Neutrophil (primary cell): Measurements from ENCODE around the gene SIGLEC15.
"Not testable (repeated sequence)": the region's sequence is repeated elsewhere in the genome, so short reads cannot be mapped to it uniquely, and the experiment has no call there.

Source experiments
- H3K27ac ChIP-seq: fragments of 200-600 bp; sonication (generic); 2 replicates; pipeline ENCODE4 v1.5.1; 2016; ENCODE audit warnings: mild to moderate bottlenecking, moderate library complexity
- H3K27me3 ChIP-seq: fragments of 200-600 bp; sonication (generic); 2 replicates; pipeline ENCODE4 v1.6.0; 2016; ENCODE audit warnings: mild to moderate bottlenecking
- H3K36me3 ChIP-seq: fragments of 200-600 bp; sonication (generic); 2 replicates; pipeline ENCODE4 v1.5.1; 2017
- H3K4me1 ChIP-seq, 2 experiments: fragments of 200-600 bp in 1 of 2; sonication (generic) in 1 of 2; 1 replicate in 1 of 2; 2 replicates in 1 of 2; pipeline versions ENCODE4 v1.5.1 to v1.6.1; 2013 to 2016; ENCODE audit warnings: low read depth in 1 of 2, low read length in 1 of 2, mild to moderate bottlenecking in 1 of 2, moderate library complexity in 1 of 2; ENCODE audit not compliant: control insufficient read depth in 1 of 2, insufficient read depth in 1 of 2
- H3K4me3 ChIP-seq, 2 experiments: fragments of 200-600 bp in 1 of 2; sonication (generic) in 1 of 2; 1 replicate in 1 of 2; 2 replicates in 1 of 2; pipeline ENCODE4 v1.5.1; 2013 to 2016; ENCODE audit warnings: low read depth in 1 of 2, low read length in 1 of 2, mild to moderate bottlenecking in 1 of 2, moderate library complexity in 1 of 2
- H3K9me3 ChIP-seq: fragments of 200-600 bp; sonication (generic); 2 replicates; pipeline ENCODE4 v1.5.1; 2016
- CTCF ChIP-seq: fragments of 200-600 bp; sonication (generic); IDR thresholded peaks from 2 replicates; pipeline ENCODE4 v1.5.1; 2016; ENCODE audit warnings: antibody characterized with exemption

SIGLEC15 gene

GRCh38 chr18:45821711-45822110 is 3.8 kb upstream of the SIGLEC15 start:
- Histone ChIP-seq H3K36me3 (no peaks in the 10 kb centered on the region), H3K4me3 (no peak overlapping the region), H3K9me3 (no peaks in the 10 kb centered on the region), H3K4me1 (no peaks in the 10 kb centered on the region), H3K27me3 (peaks cover 9% of the 10 kb centered on the region), H3K27ac (no peak overlapping the region)
- no peak for TF ChIP-seq CTCF

GRCh38 chr18:45826084-45826483 is 609 bp downstream of the SIGLEC15 start:
- H3K9me3 ChIP-seq = no peaks in the 10 kb centered on the region
- peaks cover 9% of the 10 kb centered on the region for H3K27me3 ChIP-seq
- no peak overlapping the region for H3K27ac ChIP-seq
- H3K36me3 ChIP-seq = no peaks in the 10 kb centered on the region
- peaks cover 15 to 21% of the 10 kb centered on the region in 2 experiments for H3K4me1 ChIP-seq
- H3K4me3 ChIP-seq = no peak overlapping the region
- no peak for TF ChIP-seq CTCF

- H3K27me3 ChIP-seq, H3K36me3 ChIP-seq, H3K27ac ChIP-seq, H3K9me3 ChIP-seq, H3K4me3 ChIP-seq: not testable (repeated sequence)
- peaks cover 15 to 21% of the 10 kb centered on the region in 2 experiments for H3K4me1 ChIP-seq
These were observed 1.2 kb downstream of the SIGLEC15 start for GRCh38 chr18:45826716-45827115.

GRCh38 chr18:45828917-45829811 is 3.7 kb downstream of the SIGLEC15 start:
- H3K36me3 ChIP-seq = no peaks in the 10 kb centered on the region
- no peak overlapping the region for H3K4me3 ChIP-seq
- H3K9me3 ChIP-seq = no peaks in the 10 kb centered on the region
- peaks cover 15 to 21% of the 10 kb centered on the region in 2 experiments for H3K4me1 ChIP-seq
- no peak for TF ChIP-seq CTCF
- peaks cover 10% of the 10 kb centered on the region for H3K27me3 ChIP-seq
- H3K27ac ChIP-seq = no peak overlapping the region

- no peak overlapping the region for H3K27ac ChIP-seq
- peaks cover 16% of the 10 kb centered on the region for H3K27me3 ChIP-seq
- no peaks in the 10 kb centered on the region for H3K9me3 ChIP-seq
- no peak overlapping the region for H3K4me3 ChIP-seq
- no peaks in the 10 kb centered on the region for H3K36me3 ChIP-seq
- H3K4me1 ChIP-seq = peaks cover 15 to 21% of the 10 kb centered on the region in 2 experiments
- no peak for TF ChIP-seq CTCF
These were observed 4.4 kb downstream of the SIGLEC15 start for GRCh38 chr18:45829855-45830254.

- peaks cover 15 to 21% of the 10 kb centered on the region in 2 experiments for H3K4me1 ChIP-seq
- no peak for TF ChIP-seq CTCF
- no peaks in the 10 kb centered on the region for H3K9me3 ChIP-seq
These were observed 5.4 kb downstream of the SIGLEC15 start for GRCh38 chr18:45830917-45831316.

More at GRCh38 chr18:45830917-45831316, 5.4 kb downstream of the SIGLEC15 start:
- H3K4me3 ChIP-seq = no peak overlapping the region
- H3K27ac ChIP-seq = no peak overlapping the region
- H3K27me3 ChIP-seq = peaks cover 13% of the 10 kb centered on the region
- H3K36me3 ChIP-seq = no peaks in the 10 kb centered on the region
